Lung (tissue), 12 donors: ENCODE measurements around the gene ESAM. TPM values are rescaled to one million over a fixed set of nuclear protein-coding genes. Genes with fewer than 3 reads are reported as not detected.

Source experiments
- ATAC-seq: fragments of 200-7000 bp; cut with Tn5 transposase; one replicate; pipeline ENCODE4 v1.9.1; 2020; ENCODE audit warnings: moderate number of reproducible peaks; ENCODE audit not compliant: insufficient read depth, low FRiP score
- DNase-seq, 3 donors: peaks; one replicate each; pipeline ENCODE4 v3.0.0-alpha.2; 2013 to 2017
- H3K27ac ChIP-seq, 2 donors: one replicate each; pipeline ENCODE4 v1.5.1; 2013; ENCODE audit warnings: mild to moderate bottlenecking in 2 of 2, moderate library complexity in 2 of 2, control low read depth in 1 of 2, inconsistent platforms in 1 of 2, low read depth in 1 of 2, low read length in 1 of 2
- H3K27me3 ChIP-seq, 3 donors: one replicate each; pipeline ENCODE4 v1.5.1; 2013; ENCODE audit warnings: low read length in 2 of 3; ENCODE audit not compliant: control insufficient read depth in 3 of 3, insufficient read depth in 3 of 3
- H3K36me3 ChIP-seq, 4 donors: one replicate each; pipeline ENCODE4 v1.5.1; 2013; ENCODE audit warnings: low read length in 4 of 4, mild to moderate bottlenecking in 1 of 4, moderate library complexity in 1 of 4; ENCODE audit not compliant: control insufficient read depth in 4 of 4, insufficient read depth in 4 of 4
- H3K4me1 ChIP-seq, 5 donors: one replicate each; pipeline ENCODE4 v1.5.1; 2013; ENCODE audit warnings: low read length in 5 of 5, mild to moderate bottlenecking in 2 of 5, moderate library complexity in 1 of 5; ENCODE audit not compliant: control insufficient read depth in 5 of 5, insufficient read depth in 5 of 5
- H3K4me3 ChIP-seq: one replicate; pipeline ENCODE4 v1.5.1; 2013; ENCODE audit warnings: mild to moderate bottlenecking, control low read depth, moderate library complexity
- H3K9ac ChIP-seq, 2 donors: one replicate each; pipeline ENCODE4 v1.5.1; 2013; ENCODE audit warnings: low read length in 2 of 2, control low read depth in 1 of 2; ENCODE audit not compliant: insufficient read depth in 1 of 2
- H3K9me3 ChIP-seq, 4 donors: one replicate each; pipeline ENCODE4 v1.5.1; 2013; ENCODE audit warnings: low read length in 3 of 4, mild to moderate bottlenecking in 1 of 4, moderate library complexity in 1 of 4; ENCODE audit not compliant: control insufficient read depth in 4 of 4, insufficient read depth in 3 of 4
- CTCF ChIP-seq: IDR thresholded peaks from 2 replicates; pipeline ENCODE4 v1.5.1; 2012; ENCODE audit warnings: mild to moderate bottlenecking; ENCODE audit errors: control extremely low read depth, extremely low read depth
- WGBS, 2 donors: extraction: QIAGEN DNeasy Blood & Tissue Kit; methylation state at CpG; one replicate each; pipeline ENCODE4 v1.1.7; 2013; 5-methylcytosine and 5-hydroxymethylcytosine counted together
- polyA plus RNA-seq, 2 donors: library from polyadenylated mRNA; stranded (reverse); fragments of 200-250 nt; gene quantifications; one replicate each; pipeline ENCODE4 v1.2.1, GENCODE V29; 2013
- total RNA-seq, 2 donors: library from RNA; depleted of rRNA in 1 of 2; stranded (reverse); fragments of >200 nt in 1 of 2; gene quantifications; one replicate each; pipeline ENCODE4 v1.2.1, GENCODE V29; 2014 to 2021
- donor health status: control.
- donor health status: control.
- donor health status: Bipolar disorder and iron deficiency.
- donor health status: healthy.
- donor health status: DM: yes; HTN: yes; CAD: no.

Gene ESAM
- total and polyA plus RNA-seq, 4 donors: 77.7 to 142 (median 130) TPM

- Histone ChIP-seq H3K4me3 (no peak overlapping the region), H3K27ac (no peak overlapping the region), H3K9ac (no peak overlapping the region), H3K27me3 (peaks cover 0 to 71% (median 55%) of the 10 kb centered on the region in 3 donors), H3K4me1 (peaks cover 0 to 33% (median 11%) of the 10 kb centered on the region in 5 donors), H3K36me3 (no peaks in the 10 kb centered on the region), H3K9me3 (no peaks in the 10 kb centered on the region)
- DNase-seq (no peak), ATAC-seq (no peak)
- 86 to 96% methylated on average over 6 of the region's 6 CpGs for WGBS, 2 donors
- TF ChIP-seq CTCF: no peak
These were observed 19.0 kb downstream of the ESAM start for GRCh38 chr11:124743050-124743449.

- no peak for DNase-seq
- WGBS, 2 donors: 82 to 86% methylated on average over 2 of the region's 2 CpGs
- no peak for TF ChIP-seq CTCF
- Histone ChIP-seq H3K4me1 (peaks cover 0 to 28% (median 10%) of the 10 kb centered on the region in 5 donors), H3K36me3 (no peaks in the 10 kb centered on the region), H3K27ac (no peak overlapping the region), H3K9ac (no peak overlapping the region), H3K27me3 (peaks cover 0 to 66% (median 51%) of the 10 kb centered on the region in 3 donors), H3K4me3 (no peak overlapping the region), H3K9me3 (no peaks in the 10 kb centered on the region)
- no peak for ATAC-seq
These were observed 19.5 kb downstream of the ESAM start for GRCh38 chr11:124742555-124742954.

GRCh38 chr11:124740277-124740882 lies 21.7 kb downstream of the ESAM start:
- peak overlapping the region; percentile 53 for H3K4me3 ChIP-seq
- 1 to 2% methylated on average over 37 of the region's 37 CpGs for WGBS, 2 donors
- no peaks in the 10 kb centered on the region for H3K36me3 ChIP-seq
- peaks cover 0 to 14% (median 3%) of the 10 kb centered on the region in 5 donors for H3K4me1 ChIP-seq
- peaks cover 0 to 47% (median 42%) of the 10 kb centered on the region in 3 donors for H3K27me3 ChIP-seq
- TF ChIP-seq CTCF: no peak
- H3K27ac ChIP-seq: peak overlapping the region in 1 of 2 donors; percentile 29
- ATAC-seq (peak; percentile 49), DNase-seq (peak in 1 of 3 donors; percentile 24)
- H3K9me3 ChIP-seq: no peaks in the 10 kb centered on the region
- H3K9ac ChIP-seq: no peak overlapping the region
